VCaP (cell line): ENCODE measurements around the gene TBC1D2B.
"Not testable (repeated sequence)": the region's sequence is repeated elsewhere in the genome, so short reads cannot be mapped to it uniquely, and the experiment has no call there.

Source experiments
- H3K27ac ChIP-seq: fragments of 450-650 bp; 2 replicates; pipeline ENCODE4 v1.5.1; 2017
- TF ChIP-seq, protein P1 (sequence below): fragments of 450-650 bp; conservative IDR thresholded peaks from 2 replicates; pipeline ENCODE4 v1.5.1; 2017; ENCODE audit warnings: mild to moderate bottlenecking, moderate library complexity

TBC1D2B gene

DNA sequence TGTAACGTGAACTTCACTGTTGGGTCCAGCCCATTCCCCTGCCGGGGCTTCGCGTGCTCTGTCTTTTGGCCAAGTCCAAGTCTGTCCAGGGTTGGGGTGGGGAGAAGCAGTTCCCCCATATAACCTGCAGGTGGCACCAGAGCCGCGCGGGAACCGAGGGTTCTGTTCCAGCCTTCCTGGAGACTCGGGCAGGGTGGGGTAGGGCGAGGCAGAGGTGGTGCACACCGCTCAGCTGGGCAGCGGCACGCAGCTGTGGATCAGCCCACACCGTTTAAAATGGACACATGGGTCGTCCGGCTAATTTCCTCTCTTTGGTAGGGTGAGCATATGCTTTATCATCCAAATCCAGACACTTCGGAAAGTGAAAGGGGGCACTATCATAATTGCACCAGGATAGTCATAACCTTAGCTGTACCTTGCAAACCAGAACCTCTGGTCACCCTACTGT is 118.1 kb downstream of the TBC1D2B start:
- H3K27ac ChIP-seq, result peak overlapping the region; percentile 11; the same call in 1 of the 2 replicates
- TF ChIP-seq, protein P1, sequence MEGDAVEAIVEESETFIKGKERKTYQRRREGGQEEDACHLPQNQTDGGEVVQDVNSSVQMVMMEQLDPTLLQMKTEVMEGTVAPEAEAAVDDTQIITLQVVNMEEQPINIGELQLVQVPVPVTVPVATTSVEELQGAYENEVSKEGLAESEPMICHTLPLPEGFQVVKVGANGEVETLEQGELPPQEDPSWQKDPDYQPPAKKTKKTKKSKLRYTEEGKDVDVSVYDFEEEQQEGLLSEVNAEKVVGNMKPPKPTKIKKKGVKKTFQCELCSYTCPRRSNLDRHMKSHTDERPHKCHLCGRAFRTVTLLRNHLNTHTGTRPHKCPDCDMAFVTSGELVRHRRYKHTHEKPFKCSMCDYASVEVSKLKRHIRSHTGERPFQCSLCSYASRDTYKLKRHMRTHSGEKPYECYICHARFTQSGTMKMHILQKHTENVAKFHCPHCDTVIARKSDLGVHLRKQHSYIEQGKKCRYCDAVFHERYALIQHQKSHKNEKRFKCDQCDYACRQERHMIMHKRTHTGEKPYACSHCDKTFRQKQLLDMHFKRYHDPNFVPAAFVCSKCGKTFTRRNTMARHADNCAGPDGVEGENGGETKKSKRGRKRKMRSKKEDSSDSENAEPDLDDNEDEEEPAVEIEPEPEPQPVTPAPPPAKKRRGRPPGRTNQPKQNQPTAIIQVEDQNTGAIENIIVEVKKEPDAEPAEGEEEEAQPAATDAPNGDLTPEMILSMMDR, result peak; percentile 99

DNA sequence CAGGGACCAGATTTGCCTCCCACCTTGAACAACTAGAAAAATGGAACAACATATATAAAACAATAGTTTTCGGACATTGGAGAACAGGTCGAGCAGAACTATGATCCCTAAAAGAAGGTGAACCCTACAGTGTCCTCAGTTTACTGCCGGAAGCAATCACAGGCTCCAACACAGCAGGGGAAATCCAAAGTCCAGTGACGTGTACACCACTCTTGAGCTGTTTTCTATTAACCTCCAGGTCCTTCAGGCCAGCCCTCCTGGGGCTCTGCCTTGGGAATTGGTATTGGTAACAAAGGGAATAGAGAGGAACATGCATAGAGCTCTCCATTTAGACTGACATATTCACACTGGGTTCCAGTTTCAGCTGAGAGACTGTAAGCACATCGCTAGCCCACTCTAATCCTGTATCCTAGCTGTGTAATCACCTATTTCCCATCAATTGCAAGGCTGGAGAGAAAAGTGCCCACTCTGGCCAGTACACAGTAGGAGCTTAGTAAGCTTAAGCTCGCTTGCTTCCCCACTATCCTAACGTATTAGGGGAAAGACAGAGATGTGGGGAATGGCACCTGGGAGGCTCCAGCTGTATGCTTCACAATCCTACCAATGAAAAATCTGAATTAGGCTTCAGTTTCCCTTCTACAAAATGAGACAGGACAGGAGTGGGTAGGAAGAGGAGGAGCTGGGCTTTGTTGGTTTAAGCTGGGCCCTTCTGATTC is 118.6 kb downstream of the TBC1D2B start:
- peak overlapping the region; percentile 11; the same call in 1 of the 2 replicates for H3K27ac ChIP-seq

DNA sequence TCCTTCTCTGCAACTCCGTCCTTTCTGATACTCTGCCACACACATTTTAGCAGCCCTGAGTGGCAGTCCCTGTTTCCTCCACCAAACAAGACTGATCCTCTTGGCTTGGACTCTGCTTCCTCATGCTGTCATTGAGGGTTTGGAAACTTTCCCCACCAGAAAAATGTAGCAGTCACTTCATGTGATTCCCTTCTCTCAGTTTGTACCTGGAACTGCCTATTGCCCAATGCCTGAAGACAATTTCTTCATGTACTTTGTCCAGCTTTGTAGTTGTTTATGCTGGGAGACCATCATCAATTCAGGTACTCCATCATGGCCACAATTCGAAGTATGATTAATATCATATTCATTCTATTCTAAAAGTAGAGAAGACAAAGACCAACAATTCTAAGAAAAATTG is 119.5 kb downstream of the TBC1D2B start:
- not testable (repeated sequence) for H3K27ac ChIP-seq

DNA sequence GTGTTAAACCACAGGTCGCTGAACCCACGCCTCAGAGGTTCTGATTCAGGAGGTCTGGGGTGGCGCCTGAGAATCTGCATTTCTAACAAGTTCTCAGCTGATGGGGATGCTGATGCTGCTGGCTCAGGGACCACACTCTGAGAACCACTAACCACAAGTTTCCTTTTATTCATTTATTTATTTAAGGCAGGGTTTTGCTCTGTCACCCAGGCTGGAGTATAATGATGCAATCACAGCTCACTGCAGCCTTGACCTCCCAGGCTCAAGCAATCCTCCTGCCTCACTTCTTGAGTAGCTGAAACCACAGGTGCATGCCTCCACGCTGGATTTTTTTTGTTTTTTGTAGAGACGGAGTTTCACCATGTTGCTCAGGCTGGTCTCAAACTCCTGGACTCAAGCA is 123.6 kb downstream of the TBC1D2B start:
- not testable (repeated sequence) for H3K27ac ChIP-seq

DNA sequence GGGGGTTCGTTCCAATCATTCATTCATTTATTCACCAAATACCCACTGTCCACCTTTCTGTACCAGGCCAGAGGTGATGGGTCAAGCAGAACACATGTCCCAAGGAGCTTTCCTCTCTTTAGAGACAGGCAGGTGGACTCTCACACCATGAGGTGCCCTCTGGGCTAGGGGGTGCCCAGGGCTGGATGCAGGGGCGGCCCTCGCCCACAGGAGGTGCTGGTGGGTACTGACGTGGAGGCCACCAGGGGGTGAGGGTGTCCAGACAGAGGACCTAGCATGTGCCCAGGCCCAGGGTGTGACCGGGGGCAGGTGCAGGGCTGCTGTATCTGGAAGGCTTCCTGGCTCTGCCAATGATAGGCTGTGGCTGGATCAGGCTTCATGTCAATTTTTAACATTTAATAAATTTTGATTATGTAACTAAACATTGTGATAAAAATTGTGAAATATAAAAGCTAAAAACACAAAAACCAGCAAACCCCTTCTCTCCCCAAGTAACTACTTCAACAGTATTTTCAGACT is 124.5 kb downstream of the TBC1D2B start:
- not testable (repeated sequence) for H3K27ac ChIP-seq

DNA sequence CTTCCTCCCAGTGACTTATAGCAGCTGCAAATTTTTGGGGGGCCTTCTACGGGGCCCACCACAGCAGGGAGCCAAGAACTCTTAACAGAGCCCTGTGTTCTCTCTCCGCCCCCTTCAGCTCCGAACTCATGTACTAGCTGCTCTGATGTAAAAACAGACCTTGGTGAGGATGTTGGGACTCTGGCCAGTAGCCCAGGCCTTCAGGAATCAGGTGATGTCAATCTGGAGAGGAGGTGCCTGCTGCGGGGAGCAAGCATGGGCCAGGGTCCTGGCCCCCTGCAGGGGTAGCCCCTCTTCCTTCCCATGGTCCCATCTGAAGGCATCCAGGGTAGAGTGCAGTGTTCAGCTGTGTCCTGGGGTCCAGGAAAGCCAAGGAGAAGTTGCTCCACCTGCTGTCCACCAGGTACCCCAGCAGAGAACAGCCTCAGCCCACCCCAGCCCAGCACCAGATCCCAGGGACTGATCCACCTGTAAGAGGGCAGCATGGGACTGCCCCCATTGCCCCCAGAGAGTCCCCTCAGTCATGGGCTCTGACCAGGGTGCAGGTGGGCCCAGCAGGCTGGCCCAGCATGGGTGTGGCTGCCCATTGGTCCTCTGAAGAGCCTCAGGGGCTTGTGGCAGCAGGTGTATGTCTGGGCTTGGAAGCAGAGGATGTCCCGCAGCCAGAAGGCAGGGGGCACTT is 126.3 kb downstream of the TBC1D2B start:
- not testable (repeated sequence) for H3K27ac ChIP-seq

DNA sequence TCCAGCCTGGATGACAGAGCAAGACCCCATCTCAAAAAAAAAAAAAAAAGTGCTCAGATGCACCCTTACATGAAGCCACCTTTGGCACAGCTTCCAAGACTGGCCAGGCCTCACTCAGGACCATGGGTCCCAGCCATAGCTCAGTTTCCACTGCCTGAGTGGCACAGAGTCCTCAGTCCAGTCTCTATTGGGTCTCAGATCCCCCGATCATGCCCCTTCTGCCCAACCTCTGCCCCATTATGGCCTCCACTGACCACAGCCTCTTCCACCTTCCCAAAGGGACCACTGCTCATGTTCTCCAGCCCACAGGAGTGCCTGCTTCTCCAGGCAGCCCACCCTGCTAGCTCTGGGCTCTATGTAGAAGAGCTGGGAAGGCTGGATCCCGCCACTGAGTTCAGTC is 127.0 kb downstream of the TBC1D2B start:
- H3K27ac ChIP-seq, result not testable (repeated sequence)

DNA sequence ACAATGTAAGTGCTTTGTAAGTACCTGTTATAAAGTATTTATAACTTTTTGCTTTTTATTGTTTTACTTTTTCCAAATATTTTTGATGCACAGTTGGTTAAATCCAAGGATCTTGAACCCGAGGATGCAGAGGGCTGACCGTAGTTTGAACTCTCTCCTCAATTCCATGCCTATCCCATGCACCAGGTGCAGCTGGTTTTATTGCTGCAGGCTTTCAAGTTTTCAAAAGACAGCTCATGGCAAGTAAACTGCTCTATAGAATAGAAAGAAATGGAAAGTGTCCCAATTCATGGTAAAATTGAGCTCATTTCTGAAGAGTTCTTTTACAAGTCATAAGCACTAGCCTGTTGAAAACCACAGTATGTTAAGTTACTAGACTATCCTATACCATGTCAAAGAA is 131.9 kb downstream of the TBC1D2B start:
- H3K27ac ChIP-seq, result no peak overlapping the region
- TF ChIP-seq, protein P1, result no peak
